Endothelial cell of hepatic sinusoid (primary cell): ENCODE measurements around the gene ASL.

Source experiments
- in situ Hi-C: cut with HindIII; loops from 2 replicates; pipeline ENCODE4 v1.10.0; 2017; ENCODE audit warnings: low sequenced_read_pairs

ASL gene

DNA sequence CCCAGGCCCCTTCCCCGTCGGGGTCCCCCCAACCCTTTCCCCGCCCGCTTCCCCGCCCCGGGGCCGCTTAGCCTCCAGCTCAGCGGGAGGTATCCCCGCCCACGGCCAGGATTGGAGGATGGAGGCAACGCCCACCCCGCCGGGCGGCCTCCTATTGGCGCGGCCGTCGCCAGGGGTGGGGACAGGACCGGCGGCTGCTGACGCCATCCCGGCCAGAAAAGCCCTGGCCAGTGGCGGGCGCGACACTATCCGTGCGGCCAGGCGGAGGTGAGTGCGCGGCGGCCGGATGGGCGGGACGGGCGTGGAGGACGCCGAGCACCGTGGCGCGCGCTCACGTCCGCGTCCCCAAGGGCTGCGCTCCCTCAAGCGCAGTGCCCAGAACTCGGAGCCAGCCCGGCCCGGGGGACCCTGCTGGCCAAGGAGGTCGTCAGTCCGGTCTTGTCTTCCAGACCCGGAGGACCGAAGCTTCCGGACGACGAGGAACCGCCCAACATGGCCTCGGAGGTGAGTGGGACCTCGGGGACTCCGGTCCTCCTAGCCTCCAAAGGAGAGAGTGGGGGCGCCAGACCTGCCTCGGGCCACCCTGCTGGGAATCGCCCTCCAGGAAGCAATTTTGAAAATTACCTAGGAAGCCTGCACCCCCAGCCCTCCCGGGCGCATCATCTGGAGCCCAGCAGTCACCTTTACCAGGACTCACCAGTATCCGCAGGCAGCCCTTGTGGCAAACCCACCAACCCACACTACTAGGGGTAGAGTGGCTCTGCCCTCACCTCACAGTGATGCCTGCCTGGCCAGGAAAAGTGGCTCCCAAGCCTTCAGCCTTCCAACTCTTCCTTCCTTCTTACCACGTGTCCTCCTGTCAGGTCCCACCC, at the start of gene ASL:
Gene ASL, plus strand, starts transcription at position 230 of the 872 bp plus-strand sequence. Its CDS starts 263 bp downstream, at position 493.
- in situ Hi-C loops, result no loop called here

DNA sequence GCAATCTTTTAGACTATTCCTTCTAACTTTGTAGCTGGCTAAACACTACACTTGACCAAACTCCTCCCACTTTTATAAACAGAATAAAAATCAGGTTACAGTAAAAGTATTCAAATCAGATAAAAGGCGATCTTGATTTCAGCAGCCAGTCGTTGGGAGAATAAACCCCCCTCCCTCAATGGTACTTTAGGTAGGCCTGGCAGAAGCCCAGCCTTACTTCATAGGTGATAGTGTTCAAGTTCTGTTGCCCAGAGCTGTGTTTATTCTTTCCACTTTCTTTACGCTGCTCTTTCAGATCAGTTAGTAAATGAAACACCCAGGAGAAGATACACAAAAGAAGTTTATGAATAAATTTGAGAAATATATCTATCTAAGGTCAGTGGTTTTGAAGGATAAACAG, 47.3 kb upstream of the ASL start:
- in situ Hi-C loops, result loop anchor here (25.0 kb wide), 1 partner anchor 91 kb away; no protein-coding TSS in a partner anchor

DNA sequence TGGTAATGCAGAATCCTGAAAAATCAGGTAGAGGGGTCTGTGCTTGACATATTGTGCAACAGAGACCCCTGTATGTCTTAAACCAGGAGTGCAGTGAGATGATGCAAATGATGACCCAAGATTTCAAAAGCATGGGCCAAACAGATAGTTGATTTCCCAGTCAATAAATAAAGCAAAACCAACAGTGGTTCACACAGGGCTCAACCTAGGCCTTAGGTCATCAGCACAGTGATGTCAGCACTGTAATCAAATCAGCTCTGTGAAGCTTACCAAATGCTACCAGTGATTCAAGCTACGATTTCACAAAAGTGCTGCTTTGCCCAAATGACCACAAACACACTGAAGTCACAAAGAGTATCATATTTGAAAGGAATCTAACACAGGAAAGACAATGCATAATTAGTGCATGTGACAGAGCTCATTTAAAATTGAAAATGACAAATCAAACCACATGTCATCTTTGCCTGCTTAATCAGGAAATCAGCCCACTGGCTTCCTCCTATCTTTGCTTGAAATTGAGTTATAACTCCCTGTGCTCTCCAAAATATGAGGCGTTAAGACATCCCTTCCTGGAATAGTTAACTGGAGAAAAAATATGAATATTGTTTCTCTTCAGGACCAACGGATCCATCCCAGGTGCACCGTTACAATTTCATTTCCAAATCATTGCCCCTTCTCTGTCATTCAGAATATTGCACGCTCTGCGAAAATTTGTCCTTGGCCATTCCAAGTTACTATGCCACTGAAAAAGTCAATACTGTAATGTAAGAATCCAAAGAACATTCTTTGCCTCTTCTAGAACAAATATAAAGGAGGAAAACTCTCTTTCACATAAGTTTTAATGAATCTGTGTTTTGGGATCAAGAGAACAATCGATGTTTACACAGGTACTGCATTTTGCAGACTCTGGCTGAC, 41.9 kb upstream of the ASL start:
- in situ Hi-C loops, result loop anchor here (5.0 to 25.0 kb wide), 2 partner anchors 39 to 96 kb away; no protein-coding TSS in a partner anchor

DNA sequence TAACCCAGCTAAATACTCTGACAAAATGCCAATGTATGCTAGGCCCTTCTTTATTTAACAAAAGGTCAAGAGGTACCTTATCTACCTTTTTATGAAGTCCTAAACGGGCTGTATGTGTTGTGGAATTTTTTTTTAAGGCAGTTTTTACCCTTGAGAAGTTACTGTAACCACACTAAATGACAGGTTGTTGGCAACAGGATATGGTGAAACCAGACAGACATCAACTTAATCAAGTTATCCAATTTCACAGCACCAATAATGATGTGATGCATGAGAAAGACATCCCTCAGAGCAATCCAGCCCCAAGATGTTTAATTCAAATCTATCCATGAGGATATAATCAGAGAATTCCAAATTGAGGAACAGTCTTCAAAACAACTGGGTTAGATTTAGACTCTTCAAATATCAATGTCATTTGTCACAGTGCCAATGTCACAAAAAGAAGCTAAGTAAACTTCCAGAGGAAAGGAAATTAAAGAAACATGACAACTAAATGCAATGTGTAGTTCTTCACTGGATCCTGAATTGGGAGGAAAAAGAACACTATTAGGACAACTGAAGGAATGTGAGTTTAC, 41.1 kb upstream of the ASL start:
- in situ Hi-C loops, result loop anchor here (5.0 to 25.0 kb wide), 2 partner anchors 38 to 97 kb away; no protein-coding TSS in a partner anchor

DNA sequence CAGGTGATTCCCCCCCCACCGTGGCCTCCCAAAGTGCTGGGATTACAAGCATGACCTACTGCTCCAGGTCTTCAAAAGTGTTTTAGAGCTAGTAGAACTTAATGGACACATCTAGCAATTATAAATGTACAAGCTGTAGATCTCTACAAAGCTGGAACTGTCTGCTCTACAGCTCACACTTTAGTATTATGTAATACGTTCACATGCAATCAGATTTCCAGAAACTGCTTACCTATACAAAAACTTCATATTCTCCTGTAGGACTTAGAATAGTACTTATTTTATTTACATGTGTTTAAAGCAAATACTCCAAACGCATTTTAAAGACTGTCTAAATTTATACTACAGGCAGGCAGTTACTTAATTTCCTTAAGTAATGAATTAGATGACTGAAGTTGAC, 39.2 kb upstream of the ASL start:
- in situ Hi-C loops, result loop anchor here (25.0 kb wide), 1 partner anchor 99 kb away; no protein-coding TSS in a partner anchor

DNA sequence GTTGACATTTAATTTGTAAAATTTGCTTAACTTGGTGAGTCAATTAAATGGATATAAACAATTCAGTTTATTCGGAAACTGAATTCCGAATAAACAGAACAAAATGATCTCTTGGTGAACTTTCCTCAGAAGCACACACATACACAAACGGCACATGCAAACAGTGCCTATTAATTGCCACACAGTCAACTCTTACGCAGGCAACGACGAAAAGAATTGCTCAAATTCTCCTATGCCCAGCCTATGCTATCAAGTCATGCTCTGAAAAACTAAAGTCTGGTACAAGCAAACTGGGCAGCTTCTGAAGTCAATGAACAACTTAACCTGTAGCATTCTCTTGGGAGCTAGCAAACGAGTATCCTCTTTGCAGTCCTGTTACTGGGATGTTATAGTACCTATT, 38.8 kb upstream of the ASL start:
- in situ Hi-C loops, result loop anchor here (25.0 kb wide), 1 partner anchor 99 kb away; no protein-coding TSS in a partner anchor

DNA sequence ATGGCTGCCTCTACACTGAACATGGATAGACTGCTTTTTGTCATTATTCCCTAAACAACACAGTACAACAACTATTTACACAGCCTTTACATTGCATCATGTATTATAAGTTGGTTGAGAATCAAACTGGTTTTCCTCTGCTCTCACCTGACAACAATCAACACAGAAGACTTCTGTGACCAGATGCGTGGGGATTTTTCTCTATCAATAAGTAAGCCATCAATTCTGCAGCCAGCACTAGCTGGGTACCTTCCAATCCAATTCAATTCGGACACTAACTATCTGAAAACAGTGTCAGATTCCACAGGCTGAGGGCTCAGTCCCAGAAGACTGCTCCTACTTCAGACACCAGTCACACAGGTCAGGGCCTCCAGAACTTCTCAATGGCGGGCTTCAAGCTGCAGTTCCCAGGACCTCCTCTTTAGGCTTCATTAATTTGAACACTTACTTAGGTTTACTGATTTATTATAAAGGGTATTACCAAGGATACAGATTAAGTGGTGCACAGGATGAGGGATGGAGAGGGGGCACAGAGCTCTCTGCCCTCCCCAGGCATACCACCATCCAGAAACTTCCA, 36.4 kb upstream of the ASL start:
- in situ Hi-C loops, result loop anchor here (25.0 kb wide), 1 partner anchor 102 kb away; no protein-coding TSS in a partner anchor

DNA sequence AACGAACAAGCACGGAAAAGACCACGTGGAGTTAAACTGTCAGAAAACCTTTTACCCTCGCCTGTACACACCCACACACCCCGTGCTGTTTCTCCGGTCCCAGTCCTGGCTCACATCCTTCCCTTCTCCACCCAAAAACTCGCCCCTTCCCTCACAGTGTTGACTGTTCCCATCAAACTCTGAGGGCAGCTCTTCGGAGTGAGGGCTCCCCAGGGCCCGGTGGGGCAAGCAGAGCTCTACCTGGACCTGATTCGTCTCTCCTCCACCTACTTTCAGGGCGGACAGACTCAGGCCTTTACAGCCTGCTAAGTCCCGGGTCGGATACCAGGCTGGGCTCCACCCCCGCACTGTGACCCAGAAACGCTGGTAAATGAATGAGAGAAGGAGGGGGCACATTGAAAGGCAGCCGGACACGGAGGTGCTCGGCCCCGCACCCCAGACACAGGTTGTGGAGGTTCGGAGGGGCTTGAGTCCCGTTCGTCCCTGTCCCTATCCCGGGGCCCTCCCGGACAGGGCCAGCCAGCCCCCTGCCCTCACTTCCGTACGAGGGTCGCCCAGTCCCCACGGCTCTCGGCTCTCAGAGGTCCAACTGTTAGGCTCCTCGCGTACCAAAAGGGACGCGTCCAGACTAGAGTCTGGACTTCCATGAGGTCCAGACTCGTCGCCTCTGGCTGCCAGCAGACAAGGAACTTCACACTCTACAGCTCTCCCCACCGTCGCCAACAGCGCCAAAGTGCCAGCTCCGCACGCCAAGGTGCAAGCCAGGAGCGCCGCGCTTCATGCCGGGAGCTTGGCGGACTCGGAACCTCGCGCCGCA, 31.7 kb upstream of the ASL start:
- in situ Hi-C loops, result loop anchor here (25.0 kb wide), 1 partner anchor 107 kb away; no protein-coding TSS in a partner anchor

DNA sequence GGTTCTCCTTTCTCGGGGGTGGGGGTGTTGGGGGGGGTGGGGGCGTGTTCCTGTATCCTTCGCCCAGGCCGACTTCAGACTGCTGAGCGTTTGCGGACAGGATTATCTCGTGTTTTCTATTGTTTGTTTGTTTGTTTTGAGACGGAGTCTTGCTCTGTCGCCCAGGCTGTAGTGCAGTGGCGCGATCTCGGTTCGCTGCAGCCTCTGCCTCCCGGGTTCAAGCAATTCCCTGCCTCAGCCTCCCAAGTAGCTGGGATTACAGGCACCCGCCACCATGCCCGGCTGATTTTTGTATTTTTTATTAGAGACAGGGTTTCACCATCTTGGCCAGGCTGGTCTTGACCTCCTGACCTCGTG, 31.1 kb upstream of the ASL start:
- in situ Hi-C loops, result loop anchor here (25.0 kb wide), 1 partner anchor 107 kb away; no protein-coding TSS in a partner anchor

DNA sequence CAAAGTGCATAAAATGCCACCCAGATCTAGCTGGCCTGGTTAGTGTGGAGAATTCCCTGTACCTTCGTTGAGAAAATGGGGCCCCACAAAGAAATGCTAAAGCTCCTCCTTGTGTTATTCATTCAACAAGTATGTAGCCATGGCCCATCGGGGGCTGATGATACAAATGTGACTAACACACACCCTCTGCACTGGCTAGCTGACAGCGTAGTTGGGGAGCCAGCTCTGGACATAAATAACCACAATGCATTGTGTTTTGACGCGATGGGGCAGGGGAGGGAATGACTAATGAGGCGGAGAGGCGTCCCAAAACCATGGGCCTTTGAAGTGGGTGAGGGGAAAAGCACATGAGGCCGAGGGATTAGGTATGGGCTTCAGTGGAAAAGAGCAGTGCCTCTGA, 28.2 kb upstream of the ASL start:
- in situ Hi-C loops, result loop anchor here (25.0 kb wide), 1 partner anchor 110 kb away; no protein-coding TSS in a partner anchor

DNA sequence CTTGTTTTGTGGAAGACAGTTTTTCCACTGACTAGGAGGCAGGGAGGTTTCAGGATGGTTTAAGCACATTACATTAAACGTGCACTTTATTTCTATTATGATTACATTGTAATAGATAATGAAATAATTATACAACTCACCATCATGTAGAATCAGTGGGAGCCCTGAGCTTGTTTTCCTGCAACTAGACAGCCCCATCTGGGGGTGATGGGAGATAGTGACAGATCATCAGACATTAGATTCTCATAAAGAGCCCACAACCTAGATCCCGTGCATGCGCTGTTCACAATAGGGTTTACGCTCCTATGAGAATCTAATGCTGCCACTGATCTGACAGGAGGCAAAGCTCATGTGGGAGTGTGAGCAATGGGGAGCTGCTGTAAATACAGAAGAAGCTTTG, 25.7 kb upstream of the ASL start:
- in situ Hi-C loops, result loop anchor here (25.0 kb wide), 2 partner anchors 113 to 763 kb away; no protein-coding TSS in a partner anchor

DNA sequence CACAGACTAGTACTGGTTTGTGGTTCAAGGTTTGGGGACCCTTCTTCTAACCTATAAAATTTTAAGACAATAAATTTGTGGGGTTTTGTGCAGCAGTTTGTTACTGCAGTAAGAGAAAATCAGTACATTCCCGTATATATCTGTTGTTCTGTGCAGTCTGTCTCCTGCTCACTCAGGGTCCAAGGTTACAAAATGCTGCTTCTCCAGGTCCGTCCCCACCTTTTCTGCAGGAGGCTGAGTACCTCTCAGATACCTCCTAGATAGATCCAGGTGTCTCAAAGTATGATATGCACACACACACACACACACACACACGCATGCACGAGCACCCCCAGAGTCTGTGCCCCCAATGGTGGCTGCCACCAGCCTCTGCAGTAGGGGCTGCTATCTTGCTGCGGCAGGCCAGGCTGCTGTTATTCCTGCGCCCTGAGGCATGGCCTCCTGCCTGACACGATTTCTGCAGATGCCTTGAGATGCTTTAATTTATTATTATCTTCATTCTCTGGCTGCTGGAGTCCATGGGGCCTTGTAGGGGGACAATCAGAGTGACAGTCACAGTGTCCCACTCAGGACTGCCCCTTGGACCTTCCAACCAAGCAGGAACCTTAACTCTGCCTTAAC, 25.2 kb upstream of the ASL start:
- in situ Hi-C loops, result loop anchor here (25.0 kb wide), 1 partner anchor 763 kb away; no protein-coding TSS in a partner anchor

DNA sequence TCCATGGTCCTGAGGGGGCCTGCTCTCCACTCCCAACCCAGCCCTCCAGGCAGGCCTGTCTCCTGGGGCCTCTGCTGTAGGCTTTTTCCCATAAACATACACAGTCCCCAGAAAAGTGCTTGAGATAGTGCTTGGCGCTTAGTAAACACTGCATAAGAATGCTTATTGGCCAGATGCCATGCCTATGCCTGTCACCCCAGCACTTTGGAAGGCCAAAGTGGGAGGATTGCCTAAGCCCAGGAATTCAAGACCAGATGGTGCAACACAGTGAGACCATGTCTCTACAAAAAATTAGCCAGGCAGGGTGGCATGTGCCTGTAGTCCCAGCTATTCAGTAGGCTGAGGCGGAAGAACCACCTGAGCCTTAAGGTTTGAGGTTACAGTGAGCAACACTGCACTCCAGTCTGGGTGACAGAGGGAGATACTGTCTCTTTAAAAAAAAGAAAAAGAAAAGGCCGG, 24.6 kb upstream of the ASL start:
- in situ Hi-C loops, result loop anchor here (25.0 kb wide), 1 partner anchor 764 kb away; no protein-coding TSS in a partner anchor

DNA sequence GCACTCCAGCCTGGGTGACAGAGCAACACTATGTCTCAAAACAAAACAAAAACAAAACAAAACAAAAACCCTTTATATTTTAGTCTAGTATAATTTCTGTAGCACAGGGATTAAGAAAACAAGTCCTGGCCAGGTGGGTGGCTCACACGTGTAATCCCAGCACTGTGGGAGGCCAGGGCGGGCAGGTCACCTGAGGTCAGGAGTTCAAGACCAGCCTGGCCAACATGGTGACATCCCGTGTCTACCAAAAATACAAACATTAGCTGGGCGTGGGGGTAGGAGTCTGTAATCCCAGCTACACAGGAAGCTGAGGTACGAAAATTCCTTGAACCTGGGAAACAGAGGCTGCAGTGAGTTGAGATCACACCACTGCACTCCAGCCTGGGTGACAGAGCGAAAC, 23.2 kb upstream of the ASL start:
- in situ Hi-C loops, result loop anchor here (25.0 kb wide), 1 partner anchor 765 kb away; no protein-coding TSS in a partner anchor

DNA sequence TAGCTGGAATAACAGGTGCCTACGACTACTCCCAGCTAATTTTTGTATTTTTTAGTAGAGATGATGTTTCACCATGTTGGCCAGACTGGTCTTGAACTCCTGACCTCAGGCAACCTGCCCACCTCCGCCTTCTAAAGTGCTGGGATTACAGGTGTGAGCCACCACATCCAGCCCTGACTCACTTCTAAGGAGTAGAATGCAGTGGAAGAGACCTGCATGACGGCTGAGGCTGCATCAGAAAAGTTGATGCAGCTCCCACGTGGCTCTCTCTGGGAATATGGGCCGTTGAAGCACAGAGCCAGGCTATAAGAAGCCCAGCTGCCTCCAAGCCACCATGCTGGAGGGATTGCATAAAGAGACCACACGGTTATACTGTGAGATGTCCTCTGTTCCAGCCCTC, 21.6 kb upstream of the ASL start:
- in situ Hi-C loops, result loop anchor here (25.0 kb wide), 1 partner anchor 767 kb away; no protein-coding TSS in a partner anchor

DNA sequence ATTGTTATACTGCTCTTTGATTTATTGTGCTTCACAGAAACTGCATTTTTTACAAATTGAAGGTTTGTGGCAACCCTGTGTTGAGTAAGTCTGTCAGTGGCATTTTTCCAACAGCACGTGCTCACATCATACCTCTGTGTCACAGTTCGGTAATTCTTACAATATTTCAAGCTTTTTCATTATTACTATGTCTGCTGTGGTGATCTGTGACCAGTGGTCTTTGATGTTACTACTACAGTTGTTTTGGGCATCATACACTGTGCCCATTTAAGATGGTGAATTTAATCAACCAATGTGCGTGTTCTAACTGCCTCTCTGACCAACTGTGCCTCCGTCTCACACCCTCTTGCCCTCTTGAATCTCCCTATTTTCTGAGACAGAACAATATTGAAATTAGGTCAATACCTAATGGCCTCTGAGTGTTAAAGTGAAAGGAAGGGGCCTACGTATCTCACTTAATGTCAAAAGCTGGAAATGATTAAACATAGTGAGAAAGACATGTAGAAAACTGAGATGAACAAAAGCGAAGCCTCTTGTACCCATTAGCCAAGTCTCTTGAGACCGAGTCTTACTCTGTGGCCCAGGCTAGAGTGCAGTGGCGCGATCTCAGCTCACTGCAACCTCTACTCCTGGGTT, 20.2 kb upstream of the ASL start:
- in situ Hi-C loops, result loop anchor here (25.0 kb wide), 1 partner anchor 768 kb away; no protein-coding TSS in a partner anchor

DNA sequence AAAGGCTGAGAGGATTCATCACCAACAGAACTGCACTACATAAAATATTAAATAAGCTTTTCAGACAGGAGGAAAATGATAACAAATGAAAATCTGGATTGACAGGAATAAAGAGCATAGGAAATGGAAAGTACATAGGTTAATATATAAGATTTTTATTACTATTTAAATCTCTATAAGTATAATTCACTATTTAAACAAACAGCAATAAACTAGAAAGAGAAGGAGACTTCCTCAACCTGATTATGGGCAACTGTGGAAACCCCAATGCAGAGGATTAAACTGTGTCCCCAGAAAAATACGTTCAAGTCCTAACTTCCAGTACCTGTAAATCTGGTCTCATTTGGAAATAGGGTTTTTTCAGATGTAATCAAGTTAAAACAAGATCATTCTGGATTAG, 14.8 kb upstream of the ASL start:
- in situ Hi-C loops, result loop anchor here (25.0 kb wide), 1 partner anchor 773 kb away; no protein-coding TSS in a partner anchor

DNA sequence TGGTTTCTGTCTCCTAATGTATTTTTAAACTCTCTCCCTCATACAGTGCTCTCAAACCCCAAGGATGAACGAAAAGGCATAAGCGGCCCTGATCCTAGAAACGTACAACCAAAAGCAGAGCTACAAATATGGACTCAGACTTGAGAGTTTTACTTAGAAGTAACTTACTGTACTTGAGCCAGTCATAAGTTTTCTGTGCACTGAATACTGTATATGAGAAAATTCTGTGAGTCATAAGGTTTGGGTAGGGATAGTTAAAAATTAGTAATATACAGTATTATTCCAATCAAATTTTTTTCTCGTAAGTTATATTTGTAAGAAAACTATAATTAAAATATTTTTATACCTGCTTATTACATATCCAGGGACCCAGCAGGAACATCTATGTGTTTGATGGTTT, 5.9 kb upstream of the ASL start:
- in situ Hi-C loops, result loop anchor here (5.0 to 25.0 kb wide), 2 partner anchors 37 to 782 kb away; no protein-coding TSS in a partner anchor
